ENCODE measurements around the gene GPAM. TPM values are rescaled to one million over a fixed set of nuclear protein-coding genes. Genes with fewer than 3 reads are reported as not detected.

Gene GPAM
- total and polyA plus RNA-seq, 7 donors = 0.92 to 61.4 (median 5.5) TPM

- no peaks in the 10 kb centered on the region for H3K9me3 ChIP-seq
- H3K4me1 ChIP-seq = no peaks in the 10 kb centered on the region
- peaks cover 7 to 66% (median 16%) of the 10 kb centered on the region in 4 donors for H3K36me3 ChIP-seq
- no peaks in the 10 kb centered on the region for H3K27me3 ChIP-seq
- WGBS, 2 donors = 94 to 97% methylated on average over 4 of the region's 4 CpGs
- intact Hi-C loops (cut with DNase I) = no loop called here
- TF ChIP-seq POLR2A (IDR thresholded peaks at IDR 0.05) (no peak), CTCF (IDR thresholded peaks at IDR 0.05) (no peak), POLR2AphosphoS5 (IDR thresholded peaks at IDR 0.05) (no peak), EP300 (IDR thresholded peaks at IDR 0.05) (no peak)
- H3K27ac ChIP-seq = no peak overlapping the region
- no peak overlapping the region for H3K4me3 ChIP-seq
- DNase-seq = no peak
Measured at GRCh38 chr10:112151524-112152039, 32.0 kb downstream of the GPAM start.

DNA sequence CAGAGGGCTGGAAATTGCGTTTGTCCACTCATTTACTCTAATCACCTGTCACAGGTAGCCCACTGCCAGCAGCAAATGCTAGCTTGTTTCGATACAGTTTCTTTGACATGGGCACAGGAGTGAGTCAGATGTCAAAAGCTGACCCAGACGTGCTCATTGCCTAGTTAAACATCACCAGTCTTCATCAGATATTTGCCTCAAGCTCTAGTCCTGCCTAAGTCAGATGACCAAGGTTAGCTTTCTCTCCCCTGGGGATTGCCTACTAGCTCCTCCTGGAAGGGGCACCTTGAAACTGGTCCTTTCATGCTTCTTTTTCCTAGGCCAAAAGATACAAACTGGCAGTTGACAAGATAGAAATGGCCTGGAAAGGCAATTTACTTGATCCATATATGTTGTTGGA is 35.2 kb downstream of the GPAM start:
- Histone ChIP-seq H3K4me3 (no peak overlapping the region), H3K9me3 (no peaks in the 10 kb centered on the region), H3K27ac (no peak overlapping the region), H3K4me1 (no peaks in the 10 kb centered on the region), H3K36me3 (peaks cover 0 to 36% (median 6%) of the 10 kb centered on the region in 4 donors), H3K27me3 (no peaks in the 10 kb centered on the region)
- DNase-seq = no peak
- WGBS, 2 donors = 81 to 92% methylated on average over 3 of the region's 3 CpGs
- TF ChIP-seq POLR2A (IDR thresholded peaks at IDR 0.05) (no peak), CTCF (IDR thresholded peaks at IDR 0.05) (no peak), POLR2AphosphoS5 (IDR thresholded peaks at IDR 0.05) (no peak), EP300 (IDR thresholded peaks at IDR 0.05) (no peak)
- intact Hi-C loops (cut with DNase I) = no loop called here

DNA sequence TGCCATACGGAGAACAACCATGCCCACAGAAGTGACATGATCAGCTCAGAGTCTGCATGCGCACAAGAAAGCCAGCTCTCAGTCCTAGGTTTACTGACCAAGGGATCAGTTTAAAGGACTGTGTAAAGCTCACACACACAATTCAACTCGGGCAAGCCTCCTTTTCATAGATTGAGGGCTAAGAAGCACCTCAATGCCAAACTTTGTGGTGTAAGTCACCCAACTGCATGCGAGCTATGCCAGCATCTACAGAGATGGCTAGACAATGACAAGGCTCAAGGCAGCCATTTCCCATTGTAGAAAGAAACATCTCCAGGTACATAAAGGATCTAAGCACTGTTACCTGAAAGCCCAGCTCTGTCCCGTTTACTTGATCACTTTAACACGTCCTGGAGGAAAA is 36.8 kb downstream of the GPAM start:
- no peaks in the 10 kb centered on the region for H3K9me3 ChIP-seq
- peaks cover 0 to 23% (median 2%) of the 10 kb centered on the region in 4 donors for H3K36me3 ChIP-seq
- intact Hi-C loops (cut with DNase I) = no loop called here
- H3K27me3 ChIP-seq = no peaks in the 10 kb centered on the region
- no peaks in the 10 kb centered on the region for H3K4me1 ChIP-seq
- 88 to 91% methylated on average over 6 of the region's 6 CpGs for WGBS, 2 donors
- DNase-seq = no peak
- no peak overlapping the region for H3K27ac ChIP-seq
- TF ChIP-seq CTCF (IDR thresholded peaks at IDR 0.05) (no peak), POLR2A (IDR thresholded peaks at IDR 0.05) (no peak), POLR2AphosphoS5 (IDR thresholded peaks at IDR 0.05) (no peak), EP300 (IDR thresholded peaks at IDR 0.05) (no peak)
- H3K4me3 ChIP-seq = no peak overlapping the region

GRCh38 chr10:112145263-112145662 is 38.3 kb downstream of the GPAM start:
- 92 to 94% methylated on average over 5 of the region's 5 CpGs for WGBS, 2 donors
- no peak overlapping the region for H3K27ac ChIP-seq
- no peaks in the 10 kb centered on the region for H3K9me3 ChIP-seq
- no peaks in the 10 kb centered on the region for H3K4me1 ChIP-seq
- H3K4me3 ChIP-seq = no peak overlapping the region
- TF ChIP-seq POLR2AphosphoS5 (IDR thresholded peaks at IDR 0.05) (no peak), POLR2A (IDR thresholded peaks at IDR 0.05) (no peak), CTCF (IDR thresholded peaks at IDR 0.05) (no peak), EP300 (IDR thresholded peaks at IDR 0.05) (no peak)
- H3K27me3 ChIP-seq = no peaks in the 10 kb centered on the region
- peaks cover 0 to 10% (median 2%) of the 10 kb centered on the region in 4 donors for H3K36me3 ChIP-seq
- intact Hi-C loops (cut with DNase I) = no loop called here
- DNase-seq = no peak

DNA sequence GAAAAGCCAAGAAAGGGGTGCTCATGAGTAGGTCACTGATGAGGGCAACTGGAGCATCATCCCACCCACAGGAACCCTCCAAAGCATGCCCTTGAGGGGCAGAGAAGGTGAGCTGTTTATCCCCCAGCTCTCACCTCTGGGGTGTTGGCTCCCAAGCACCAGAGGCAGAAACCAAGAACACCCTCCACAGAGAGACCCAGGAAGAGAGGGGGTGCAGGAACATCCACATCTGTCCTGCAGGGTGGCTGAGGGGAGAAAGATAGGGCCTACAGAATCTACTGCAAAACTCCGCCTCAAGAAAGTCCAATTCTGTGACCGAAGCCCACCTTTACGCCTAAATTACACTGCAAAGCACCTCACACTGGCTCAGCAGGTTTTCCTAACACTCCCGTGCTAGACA is 40.1 kb downstream of the GPAM start:
- WGBS, 2 donors = 86 to 91% methylated on average over 4 of the region's 4 CpGs
- H3K9me3 ChIP-seq = no peaks in the 10 kb centered on the region
- H3K4me3 ChIP-seq = no peak overlapping the region
- TF ChIP-seq EP300 (IDR thresholded peaks at IDR 0.05) (no peak), POLR2AphosphoS5 (IDR thresholded peaks at IDR 0.05) (no peak), POLR2A (IDR thresholded peaks at IDR 0.05) (no peak)
- H3K36me3 ChIP-seq = peaks cover 0 to 6% (median 2%) of the 10 kb centered on the region in 4 donors
- H3K4me1 ChIP-seq = no peaks in the 10 kb centered on the region
- no peak overlapping the region for H3K27ac ChIP-seq
- intact Hi-C loops (cut with DNase I) = no loop called here
- H3K27me3 ChIP-seq = no peaks in the 10 kb centered on the region
- DNase-seq = no peak
